ENCODE results near the gene SMYD5. TPM values are rescaled to one million over a fixed set of nuclear protein-coding genes. Genes with fewer than 3 reads are reported as not detected.

SMYD5 gene
- total RNA-seq, 1 experiment from 2014 or later: 49.4 TPM

DNA sequence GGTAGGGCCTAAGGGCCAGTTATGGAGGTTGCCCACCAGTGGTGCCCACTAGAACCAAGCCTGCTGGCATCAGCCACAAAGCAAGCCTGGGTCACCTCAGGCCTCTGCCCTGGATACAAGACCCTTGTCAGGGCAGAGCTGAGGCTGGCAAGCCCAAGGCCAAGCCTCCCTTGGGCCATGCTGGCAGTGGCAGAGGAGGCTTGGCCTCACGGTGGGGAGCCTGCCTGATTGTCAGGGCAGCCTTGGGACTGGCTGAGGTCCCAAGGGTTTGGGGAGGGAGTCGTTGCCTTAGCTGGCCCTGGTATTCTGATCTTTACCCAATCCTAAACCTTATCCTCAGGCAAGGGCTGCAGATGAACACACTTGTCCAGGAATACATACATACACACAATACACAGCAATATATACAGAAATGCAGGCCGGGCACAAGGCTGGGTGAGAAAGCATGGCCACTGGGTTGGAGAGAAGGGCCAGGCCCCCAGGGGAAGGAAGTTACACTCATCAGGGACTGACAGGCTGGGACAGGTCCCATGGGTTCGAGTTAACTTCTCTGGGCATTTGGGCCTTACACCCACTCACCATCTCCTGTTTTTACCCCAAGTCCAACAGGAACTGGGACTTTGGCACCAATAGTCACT, 41.1 kb downstream of the SMYD5 start:
- H3K9ac ChIP-seq (ENCODE audit: low read length): no peak overlapping the region
- H3K27ac ChIP-seq (ENCODE audit: low read length): no peak overlapping the region
- DNase-seq (no peak), ATAC-seq (peak; percentile 16; the same call in 1 of the 2 replicates)
- ChIA-PET CTCF (no interaction called here), POLR2A (ENCODE audit: unreplicated experiment) (no interaction called here)
- peaks cover 20% of the 10 kb centered on the region for H3K36me3 ChIP-seq (ENCODE audit: low read depth, low read length)
- H3K27me3 ChIP-seq (ENCODE audit: low read length): no peaks in the 10 kb centered on the region
- no peaks in the 10 kb centered on the region for H3K4me1 ChIP-seq (ENCODE audit: insufficient read depth, low read length)
- H3K9me3 ChIP-seq (ENCODE audit: low read length): no peaks in the 10 kb centered on the region
- BruUV-seq (replicated peaks): no TSS peak
- no peaks in the 10 kb centered on the region for H3K79me2 ChIP-seq (ENCODE audit: low read length)
- no peaks in the 10 kb centered on the region for H3K9me2 ChIP-seq (replicated peaks; ENCODE audit: low read length)
- no peak overlapping the region for H2AFZ ChIP-seq (ENCODE audit: low read length)
- intact Hi-C loops (cut with micrococcal nuclease): no loop called here
- no peak for TF ChIP-seq CTCF (conservative IDR thresholded peaks at IDR 0.05; ENCODE audit: low read depth, low read length)
- no peak for TF ChIP-seq EZH2 (IDR thresholded peaks at IDR 0.05; ENCODE audit: low read length, unreplicated experiment)
- no peak for TF ChIP-seq EZH2phosphoT487 (IDR thresholded peaks at IDR 0.05; ENCODE audit: borderline replicate concordance, low read length)
- H3F3A ChIP-seq (ENCODE audit: low read length, unreplicated experiment): no peaks in the 10 kb centered on the region
- H3K4me2 ChIP-seq (ENCODE audit: low read length): no peak overlapping the region
- H3K4me3 ChIP-seq (ENCODE audit: low read length): no peak overlapping the region
- H4K20me1 ChIP-seq (ENCODE audit: low read length): no peaks in the 10 kb centered on the region

DNA sequence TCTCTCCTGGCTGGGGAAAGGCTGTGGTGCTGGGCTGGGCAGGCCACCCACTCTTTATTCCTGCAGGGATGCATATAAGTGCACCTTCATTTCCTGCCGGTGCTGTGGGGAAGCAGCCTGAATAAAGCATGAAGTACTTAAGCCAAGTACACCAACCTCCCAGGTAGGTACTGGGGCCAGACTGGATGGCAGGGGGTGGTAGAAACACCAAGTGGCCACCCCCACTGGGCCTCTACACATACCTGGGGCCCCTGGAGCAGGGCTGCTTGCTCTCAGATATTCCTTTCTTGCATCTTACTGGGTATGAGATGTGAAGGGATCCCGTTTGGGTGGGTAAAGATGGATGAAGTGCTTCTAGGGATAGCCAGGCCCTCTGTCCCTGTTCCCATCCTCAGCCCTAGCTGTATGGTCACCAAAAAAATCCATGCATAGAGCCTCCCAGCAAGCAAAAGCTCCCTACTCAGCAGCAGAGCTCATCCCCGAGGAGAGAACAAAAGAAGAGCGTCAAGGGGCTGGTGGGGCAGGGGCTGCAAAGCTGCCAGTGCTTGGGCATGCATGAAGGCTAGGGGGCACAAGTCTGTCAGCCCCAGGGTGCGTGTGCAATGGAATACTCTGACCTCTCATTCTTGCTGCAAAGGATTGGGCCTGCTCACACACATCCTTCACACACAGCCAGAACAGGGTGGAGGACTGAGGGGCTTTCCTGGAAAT, 42.0 kb downstream of the SMYD5 start:
- Histone ChIP-seq H3K4me2 (ENCODE audit: low read length) (no peak overlapping the region), H3K4me3 (ENCODE audit: low read length) (no peak overlapping the region), H3K79me2 (ENCODE audit: low read length) (no peaks in the 10 kb centered on the region), H3K9ac (ENCODE audit: low read length) (no peak overlapping the region), H3F3A (ENCODE audit: low read length, unreplicated experiment) (no peaks in the 10 kb centered on the region), H3K4me1 (ENCODE audit: insufficient read depth, low read length) (no peaks in the 10 kb centered on the region), H3K9me3 (ENCODE audit: low read length) (no peaks in the 10 kb centered on the region), H4K20me1 (ENCODE audit: low read length) (no peaks in the 10 kb centered on the region), H3K9me2 (replicated peaks; ENCODE audit: low read length) (no peaks in the 10 kb centered on the region), H3K36me3 (ENCODE audit: low read depth, low read length) (peaks cover 13% of the 10 kb centered on the region), H3K27ac (ENCODE audit: low read length) (no peak overlapping the region), H3K27me3 (ENCODE audit: low read length) (no peaks in the 10 kb centered on the region), H2AFZ (ENCODE audit: low read length) (no peak overlapping the region)
- POLR2A ChIA-PET (ENCODE audit: unreplicated experiment): no interaction called here
- CTCF ChIA-PET: no interaction called here
- BruUV-seq (replicated peaks): TSS peak; percentile 5
- intact Hi-C loops (cut with micrococcal nuclease): no loop called here
- ATAC-seq (no peak), DNase-seq (no peak)
- TF ChIP-seq EZH2phosphoT487 (IDR thresholded peaks at IDR 0.05; ENCODE audit: borderline replicate concordance, low read length) (no peak), CTCF (conservative IDR thresholded peaks at IDR 0.05; ENCODE audit: low read depth, low read length) (no peak), EZH2 (IDR thresholded peaks at IDR 0.05; ENCODE audit: low read length, unreplicated experiment) (no peak)

DNA sequence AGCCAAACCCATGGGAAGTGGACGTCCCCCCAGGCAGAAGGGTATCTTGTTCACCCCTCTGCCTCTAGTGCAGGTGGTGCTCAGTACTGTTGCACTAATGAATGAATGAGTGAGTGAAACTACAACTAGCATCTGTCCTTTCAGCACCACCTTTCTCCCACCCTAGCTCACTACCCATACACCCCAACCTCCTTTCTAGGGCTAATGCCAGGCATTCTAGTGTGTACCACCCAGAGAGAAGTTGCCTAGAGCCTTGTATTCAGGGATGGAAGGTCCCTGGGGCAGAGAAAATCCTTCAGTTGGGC, 42.5 kb downstream of the SMYD5 start:
- Histone ChIP-seq H2AFZ (ENCODE audit: low read length) (no peak overlapping the region), H3K4me3 (ENCODE audit: low read length) (no peak overlapping the region), H3K4me2 (ENCODE audit: low read length) (no peak overlapping the region), H4K20me1 (ENCODE audit: low read length) (no peaks in the 10 kb centered on the region), H3F3A (ENCODE audit: low read length, unreplicated experiment) (no peaks in the 10 kb centered on the region), H3K36me3 (ENCODE audit: low read depth, low read length) (peaks cover 13% of the 10 kb centered on the region), H3K9me3 (ENCODE audit: low read length) (no peaks in the 10 kb centered on the region), H3K9ac (ENCODE audit: low read length) (no peak overlapping the region), H3K79me2 (ENCODE audit: low read length) (no peaks in the 10 kb centered on the region), H3K27me3 (ENCODE audit: low read length) (no peaks in the 10 kb centered on the region), H3K4me1 (ENCODE audit: insufficient read depth, low read length) (no peaks in the 10 kb centered on the region), H3K27ac (ENCODE audit: low read length) (no peak overlapping the region), H3K9me2 (replicated peaks; ENCODE audit: low read length) (no peaks in the 10 kb centered on the region)
- TF ChIP-seq EZH2 (IDR thresholded peaks at IDR 0.05; ENCODE audit: low read length, unreplicated experiment) (no peak), CTCF (conservative IDR thresholded peaks at IDR 0.05; ENCODE audit: low read depth, low read length) (no peak), EZH2phosphoT487 (IDR thresholded peaks at IDR 0.05; ENCODE audit: borderline replicate concordance, low read length) (no peak)
- ChIA-PET POLR2A (ENCODE audit: unreplicated experiment) (no interaction called here), CTCF (no interaction called here)
- BruUV-seq (replicated peaks): no TSS peak
- DNase-seq (no peak), ATAC-seq (no peak)
- intact Hi-C loops (cut with micrococcal nuclease): no loop called here
